SK-N-SH (cell line): ENCODE data around the gene PSMA5. TPM values are rescaled to one million over a fixed set of nuclear protein-coding genes. Genes with fewer than 3 reads are reported as not detected.

Source experiments
- CTCF ChIA-PET: fragments of 300-600, 350-600 bp; formaldehyde crosslinking; extraction: SDS; loops from one replicate; lab custom pipeline; 2021; lab: Yijun Ruan, JAX
- POLR2A ChIA-PET: fragments of 350-600 bp; sonication (Branson Sonifier 250); formaldehyde crosslinking; extraction: SDS; loops from one replicate; lab custom pipeline; 2020; ENCODE audit warnings: antibody characterized with exemption, inconsistent platforms; lab: Yijun Ruan, JAX
- DNase-seq: peaks from one replicate; pipeline ENCODE4 v3.0.0; 2012
- H2AFZ ChIP-seq: fragments of 200-600 bp; sonication (generic); 2 replicates; pipeline ENCODE4 v1.8.1; 2016; ENCODE audit warnings: antibody characterized with exemption, mild to moderate bottlenecking, low read depth
- H3F3A ChIP-seq: fragments of 200-600 bp; sonication (generic); replicated peaks from 2 replicates; pipeline ENCODE3; 2016; ENCODE audit warnings: antibody characterized with exemption, mild to moderate bottlenecking; ENCODE audit not compliant: insufficient read depth
- H3K27ac ChIP-seq, 2 experiments: fragments of 200-500 bp in 1 of 2; fragments of 200-600 bp in 1 of 2; sonication (Bioruptor generic) in 1 of 2; sonication (generic), shearing (Covaris generic) in 1 of 2; 2 replicates each; pipeline versions ENCODE4 v1.5.1 to v1.6.1; 2014 to 2016; ENCODE audit warnings: low read depth in 2 of 2, inconsistent platforms in 1 of 2, low read length in 1 of 2, mild to moderate bottlenecking in 1 of 2, mixed read lengths in 1 of 2
- H3K27me3 ChIP-seq: fragments of 200-600 bp; sonication (generic), shearing (Covaris generic); 2 replicates; pipeline ENCODE4 v1.6.1; 2016; ENCODE audit warnings: mixed run types; ENCODE audit not compliant: insufficient read depth
- H3K36me3 ChIP-seq, 2 experiments: fragments of 200-500 bp in 1 of 2; fragments of 200-600 bp in 1 of 2; sonication (Bioruptor generic) in 1 of 2; sonication (generic) in 1 of 2; replicated peaks in 1 of 2; 2 replicates each; pipeline versions ENCODE3 to v1.5.1; 2014 to 2016; ENCODE audit warnings: low read length in 1 of 2, mild to moderate bottlenecking in 1 of 2; ENCODE audit not compliant: insufficient read depth in 2 of 2, control insufficient read depth in 1 of 2
- H3K4me1 ChIP-seq, 2 experiments: fragments of 200-500 bp in 1 of 2; fragments of 200-600 bp in 1 of 2; sonication (Bioruptor generic) in 1 of 2; sonication (generic), shearing (Covaris generic) in 1 of 2; 2 replicates each; pipeline versions ENCODE4 v1.5.1 to v1.6.1; 2014 to 2016; ENCODE audit warnings: low read depth in 1 of 2, low read length in 1 of 2, mixed run types in 1 of 2; ENCODE audit not compliant: insufficient read depth in 2 of 2, control insufficient read depth in 1 of 2
- H3K4me2 ChIP-seq: fragments of 200-600 bp; sonication (generic), shearing (Covaris generic); 2 replicates; pipeline ENCODE4 v1.6.1; 2017; ENCODE audit warnings: mixed run types
- H3K4me3 ChIP-seq, 2 experiments: fragments of 200-500 bp in 1 of 2; fragments of 200-600 bp in 1 of 2; sonication (Bioruptor generic) in 1 of 2; sonication (generic), shearing (Covaris generic) in 1 of 2; 2 replicates each; pipeline versions ENCODE4 v1.5.1 to v1.8.1; 2014 to 2016; ENCODE audit warnings: low read depth in 2 of 2, inconsistent platforms in 1 of 2, low read length in 1 of 2, mild to moderate bottlenecking in 1 of 2, mixed read lengths in 1 of 2, moderate library complexity in 1 of 2
- H3K79me2 ChIP-seq: fragments of 200-600 bp; sonication (generic); 2 replicates; pipeline ENCODE4 v1.8.1; 2017; ENCODE audit warnings: mild to moderate bottlenecking; ENCODE audit not compliant: insufficient read depth
- H3K9ac ChIP-seq: fragments of 200-600 bp; sonication (generic); 2 replicates; pipeline ENCODE4 v1.6.1; 2017; ENCODE audit warnings: mixed run types
- H3K9me2 ChIP-seq: fragments of 200-600 bp; sonication (generic); 2 replicates; pipeline ENCODE4 v1.6.1; 2017; ENCODE audit warnings: mixed run types
- H3K9me3 ChIP-seq: fragments of 200-600 bp; sonication (generic); 2 replicates; pipeline ENCODE4 v1.6.1; 2017; ENCODE audit warnings: mixed run types, mild to moderate bottlenecking, moderate library complexity
- H4K20me1 ChIP-seq: fragments of 200-600 bp; sonication (generic); 2 replicates; pipeline ENCODE4 v1.6.1; 2017; ENCODE audit warnings: mild to moderate bottlenecking, mixed run types; ENCODE audit not compliant: insufficient read depth
- CHD2 ChIP-seq: fragments of 150-350 bp; IDR thresholded peaks from 2 replicates; pipeline ENCODE4 v1.6.1; 2018; ENCODE audit warnings: low read length; ENCODE audit not compliant: partially characterized antibody
- ELF1 ChIP-seq: IDR thresholded peaks from 2 replicates; pipeline ENCODE4 v1.4.0; 2012
- EZH2phosphoT487 ChIP-seq: fragments of 200-600 bp; sonication (generic); IDR thresholded peaks from 2 replicates; pipeline ENCODE4 v1.6.1; 2017; ENCODE audit warnings: low read depth, mixed run types, mild to moderate bottlenecking, antibody characterized with exemption, moderate library complexity, borderline replicate concordance
- FOSL2 ChIP-seq: IDR thresholded peaks from 2 replicates; pipeline ENCODE4 v1.4.0; 2012; ENCODE audit warnings: low read depth, mild to moderate bottlenecking, moderate library complexity, borderline replicate concordance
- FOXJ3 ChIP-seq: sonication (generic); formaldehyde crosslinking; IDR thresholded peaks from 2 replicates; pipeline ENCODE4 v1.5.1; 2020; ENCODE audit warnings: mild to moderate bottlenecking, missing genetic modification reagents
- FOXM1 ChIP-seq: IDR thresholded peaks from 2 replicates; pipeline ENCODE4 v1.4.0; 2012; ENCODE audit warnings: low read depth, mild to moderate bottlenecking
- IRF3 ChIP-seq: fragments of 150-350 bp; IDR thresholded peaks from 2 replicates; pipeline ENCODE4 v1.6.1; 2016; ENCODE audit warnings: mild to moderate bottlenecking, low read depth, low read length
- NRF1 ChIP-seq: IDR thresholded peaks from 2 replicates; pipeline ENCODE4 v1.6.1; 2012; ENCODE audit warnings: low read depth, mild to moderate bottlenecking, low read length
- PBX3 ChIP-seq: IDR thresholded peaks from 2 replicates; pipeline ENCODE4; 2012
- SIN3A ChIP-seq: IDR thresholded peaks from 2 replicates; pipeline ENCODE4 v1.6.1; 2012; ENCODE audit warnings: low read depth, mild to moderate bottlenecking, low read length, moderate library complexity, borderline replicate concordance
- TCF12 ChIP-seq: IDR thresholded peaks from 2 replicates; pipeline ENCODE4 v1.4.0; 2012
- ZBTB33 ChIP-seq: IDR thresholded peaks from 2 replicates; pipeline ENCODE4 v1.4.0; 2012; ENCODE audit warnings: low read depth, borderline replicate concordance
- WGBS: methylation state at CpG from one replicate; pipeline ENCODE4 v1.1.6; 2017; ENCODE audit warnings: low lambda C conversion rate; 5-methylcytosine and 5-hydroxymethylcytosine counted together
- polyA plus RNA-seq, 3 experiments: library from polyadenylated mRNA; depleted of rRNA; stranded (reverse); fragments of >200 nt; gene quantifications; 2 replicates each; pipeline ENCODE4 v1.2.3, GENCODE V29; 2012

Gene PSMA5
- polyA plus RNA-seq, 1 of the 3 experiments (the other 2 are of a cell fraction), result 118 TPM

GRCh38 chr1:109394591-109395281 is 31.5 kb downstream of the PSMA5 start:
- H4K20me1 ChIP-seq, result no peaks in the 10 kb centered on the region
- peaks cover 21 to 24% of the 10 kb centered on the region in 2 experiments; a peak in 3 of 4 replicates for H3K4me1 ChIP-seq
- DNase-seq, result no peak
- ChIA-PET CTCF (interaction anchor here (1.4 to 14.6 kb wide), 2 partner anchors 115 to 131 kb away, joined by 3 to 252 read pairs; partner anchors contain the start of gene PSRC1), POLR2A (no interaction called here)
- no peak overlapping the region for H3K27ac ChIP-seq
- WGBS, result 80% methylated on average over 5 of the region's 5 CpGs
- peaks cover 34% of the 10 kb centered on the region for H3K79me2 ChIP-seq
- H3K27me3 ChIP-seq, result no peaks in the 10 kb centered on the region
- no peak overlapping the region for H3K4me2 ChIP-seq
- H3K9me2 ChIP-seq, result no peaks in the 10 kb centered on the region
- peaks cover 15% of the 10 kb centered on the region for H3F3A ChIP-seq
- H3K9ac ChIP-seq, result no peak overlapping the region
- TF ChIP-seq IRF3, result no peak
- H3K9me3 ChIP-seq, result no peaks in the 10 kb centered on the region
- H3K4me3 ChIP-seq, result no peak overlapping the region
- H3K36me3 ChIP-seq, result no peaks in the 10 kb centered on the region
- no peak overlapping the region for H2AFZ ChIP-seq

- CTCF ChIA-PET, result interaction anchor here (0.8 kb wide), 1 partner anchor 153 kb away, joined by 3 read pairs; no protein-coding TSS in a partner anchor
- H3K27ac ChIP-seq, result no peak overlapping the region
- H3F3A ChIP-seq, result peaks cover 7% of the 10 kb centered on the region
- H3K9me2 ChIP-seq, result no peaks in the 10 kb centered on the region
- no peak overlapping the region for H3K4me3 ChIP-seq
- H3K9ac ChIP-seq, result no peak overlapping the region
- H3K4me1 ChIP-seq, result peaks cover 16 to 24% of the 10 kb centered on the region in 2 experiments; a peak in 3 of 4 replicates
- no peak for DNase-seq
- no peaks in the 10 kb centered on the region for H3K9me3 ChIP-seq
- WGBS, result 81% methylated on average over 2 of the region's 2 CpGs
- no peak overlapping the region for H3K4me2 ChIP-seq
- POLR2A ChIA-PET, result no interaction called here
- TF ChIP-seq FOXM1, result no peak
- no peak for TF ChIP-seq SIN3A
- no peak for TF ChIP-seq EZH2phosphoT487
- TF ChIP-seq, all 33 proteins: peak for 0
- Histone ChIP-seq H2AFZ (no peak overlapping the region), H4K20me1 (no peaks in the 10 kb centered on the region), H3K36me3 (no peaks in the 10 kb centered on the region), H3K27me3 (no peaks in the 10 kb centered on the region), H3K79me2 (peaks cover 43% of the 10 kb centered on the region)
These were observed 32.5 kb downstream of the PSMA5 start for GRCh38 chr1:109393617-109394233.

GRCh38 chr1:109392788-109393616 is 33.2 kb downstream of the PSMA5 start:
- Histone ChIP-seq H3K27me3 (no peaks in the 10 kb centered on the region), H3K9ac (no peak overlapping the region), H3K27ac (no peak overlapping the region), H3K4me2 (no peak overlapping the region; the same call in 1 of the 2 replicates), H3K9me2 (no peaks in the 10 kb centered on the region), H3F3A (peaks cover 4% of the 10 kb centered on the region), H3K79me2 (peaks cover 43% of the 10 kb centered on the region), H3K4me3 (no peak overlapping the region), H3K9me3 (no peaks in the 10 kb centered on the region), H2AFZ (no peak overlapping the region), H4K20me1 (no peaks in the 10 kb centered on the region), H3K4me1 (peaks cover 11 to 24% of the 10 kb centered on the region in 2 experiments; a peak in 3 of 4 replicates), H3K36me3 (no peaks in the 10 kb centered on the region)
- ChIA-PET POLR2A (no interaction called here), CTCF (interaction anchor here (0.5 to 0.8 kb wide), 2 partner anchors 140 to 418 kb away, joined by 3 read pairs; no protein-coding TSS in a partner anchor)
- WGBS, result 89% methylated on average over 10 of the region's 10 CpGs
- no peak for DNase-seq
- no peak for TF ChIP-seq ELF1
- TF ChIP-seq CHD2, result no peak
- no peak for TF ChIP-seq FOXM1
- TF ChIP-seq SIN3A, result no peak
- TF ChIP-seq FOSL2, result no peak
- TF ChIP-seq NRF1, result no peak
- no peak for TF ChIP-seq ZBTB33
- TF ChIP-seq PBX3, result no peak
- TF ChIP-seq TCF12, result no peak
- no peak for TF ChIP-seq FOXJ3 (CRISPR knock-in tag)
- no peak for TF ChIP-seq IRF3
